Heart right ventricle (tissue), 16 donors: ENCODE measurements around the gene CHERP. TPM values are rescaled to one million over a fixed set of nuclear protein-coding genes. Genes with fewer than 3 reads are reported as not detected.
A peak's percentile ranks its signal among the peaks of the same experiment; 100 is the strongest.

ENCODE experiments used
- ATAC-seq, 8 donors: fragments of 200-7000 bp; cut with Tn5 transposase; one replicate each; pipeline ENCODE4 v1.9.1; 2020; ENCODE audit warnings: mild to moderate bottlenecking in 8 of 8, moderate library complexity in 8 of 8, moderate number of reproducible peaks in 1 of 8
- DNase-seq, 2 donors: peaks; one replicate each; pipeline ENCODE4 v3.0.0-alpha.2; 2020
- H3K27ac ChIP-seq, 10 donors: fragments of 200-600 bp; sonication (generic) in 2 of 10; one replicate each; pipeline versions ENCODE4 v1.5.0 to v1.8.0; 2020 to 2022; ENCODE audit warnings: mild to moderate bottlenecking in 3 of 10
- H3K27me3 ChIP-seq, 7 donors: fragments of 200-600 bp; one replicate each; pipeline ENCODE4 v1.8.0; 2021 to 2022; ENCODE audit warnings: mild to moderate bottlenecking in 2 of 7
- H3K36me3 ChIP-seq, 9 donors: fragments of 200-600 bp; sonication (generic) in 1 of 9; one replicate each; pipeline versions ENCODE4 v1.5.0 to v1.8.0; 2020 to 2022; ENCODE audit warnings: mild to moderate bottlenecking in 2 of 9
- H3K4me1 ChIP-seq, 9 donors: fragments of 200-600 bp; sonication (generic) in 1 of 9; one replicate each; pipeline versions ENCODE4 v1.5.0 to v1.8.0; 2020 to 2022; ENCODE audit warnings: mild to moderate bottlenecking in 4 of 9
- H3K4me3 ChIP-seq, 10 donors: fragments of 200-600 bp; sonication (generic) in 2 of 10; one replicate each; pipeline versions ENCODE4 v1.5.0 to v1.8.0; 2020 to 2022; ENCODE audit warnings: mild to moderate bottlenecking in 7 of 10, moderate library complexity in 2 of 10
- H3K9me3 ChIP-seq, 11 donors: fragments of 200-600 bp in 10 of 11; sonication (generic) in 2 of 11; one replicate each; pipeline versions ENCODE4 v1.5.0 to v1.8.0; 2013 to 2022; ENCODE audit warnings: mild to moderate bottlenecking in 2 of 11, control low read depth in 1 of 11, moderate library complexity in 1 of 11
- CTCF ChIP-seq, 9 donors: fragments of 200-600 bp; sonication (generic) in 2 of 9; IDR thresholded peaks; one replicate each; pipeline versions ENCODE4 v1.5.0 to v1.8.0; 2021 to 2022; ENCODE audit warnings: antibody characterized with exemption in 9 of 9, mild to moderate bottlenecking in 5 of 9, moderate library complexity in 1 of 9
- WGBS, 2 donors: extraction: QIAGEN DNeasy Blood & Tissue Kit; methylation state at CpG; one replicate each; pipeline ENCODE4 v1.1.7; 2013; ENCODE audit warnings: inconsistent platforms in 1 of 2; 5-methylcytosine and 5-hydroxymethylcytosine counted together
- intact Hi-C, 10 donors: fragments of 100-400 bp; cut with DNase I; formaldehyde crosslinking; loops; one replicate each; pipeline versions ENCODE4 v1.11.1 to v1.14.2; 2022
- polyA plus RNA-seq, 2 donors: library from polyadenylated mRNA; stranded (reverse); fragments of 200-250 nt; gene quantifications; one replicate each; pipeline ENCODE4 v1.2.3, GENCODE V29; 2013
- total RNA-seq, 10 donors: library from RNA; stranded (reverse); fragmentation: NEBNext Ultra II Directional in 3 of 10; extraction: Animal tissue kit (Norgen Biotek cat#: 25700) in 3 of 10; gene quantifications; one replicate each; pipeline versions ENCODE4 v1.2.1 to v1.2.4, GENCODE V29; 2021 to 2023
- donor health status: Arrhythmogenic right ventricular cardiomyopathy.
- donor health status: ischemic (EF 13 %, LVEDD 7.1; RV severe dilation, severe dysfunction).
- donor health status: healthy with polysubstance abuse.
- donor health status: DM: no; HTN: yes; CAD: no.
- donor health status: DM: no; HTN: no; CAD: no.
- donor health status: ischemic (EF 25% LVEDD 6.9; RV normal size, moderate dysfunction).
- donor health status: ischemic (EF 25% LVEDD 5.7; RV mildly dilated, moderate dysfunction).
- donor health status: healthy.
- donor health status: DM: yes; HTN: yes; CAD: no.
- donor health status: Ischemic cardiomyopathy.
- donor health status: ischemic (EF 35%, LVEDD 5.7; RV mildly dilated, moderate dysfunction).
- donor health status: nonischemic (EF 11% LVEDD 7.7; RV severe dilation, severe dysfunction).
- donor health status: DM: yes; HTN: yes; CAD: no.
- donor health status: PGD.
- donor health status: ischemic (EF 29% LVEDD 5.4; RV normal size, mild dysfunction).
- donor health status: nonischemic (EF 23%, LVEDD 6.1; RV moderate dilation, normal function).

Gene CHERP
- total and polyA plus RNA-seq, 12 donors, result 11.3 to 26.6 (median 22.4) TPM

- Histone ChIP-seq H3K9me3 (no peaks in the 10 kb centered on the region), H3K27me3 (no peaks in the 10 kb centered on the region), H3K4me1 (peaks cover 14 to 58% (median 36%) of the 10 kb centered on the region in 9 donors), H3K36me3 (peaks cover 0 to 69% (median 26%) of the 10 kb centered on the region in 9 donors), H3K4me3 (peak within 1 kb of the TSS; percentile 63 to 97 (median 80)), H3K27ac (peak within 1 kb of the TSS; percentile 61 to 91 (median 86))
- TF ChIP-seq CTCF (IDR thresholded peaks at IDR 0.05), result no peak
- peak; percentile 96 to 99 (median 98) for ATAC-seq
- DNase-seq, result peak; percentile 94 to 96
- 1% methylated on average over 81 to 83 of the region's 83 CpGs for WGBS, 2 donors
- intact Hi-C loops, result loop anchor here (2.0 to 10.0 kb wide), 4 partner anchors 50 to 88 kb away; partner anchors contain the start of genes MED26 (in 9 of the 10), SMIM7 (in 1 of the 10) and TMEM38A (in 1 of the 10)
Observed at GRCh38 chr19:16572332-16573211, 30.3 kb upstream of the CHERP start, which contains the start of gene SLC35E1. Gene SLC35E1, minus strand, starts transcription at chr19:16572415. Its CDS starts 51 bp downstream, at chr19:16572364.

GRCh38 chr19:16571822-16572331 is 29.6 kb upstream of the CHERP start:
- DNase-seq, result peak in 1 of 2 donors; percentile 42
- TF ChIP-seq CTCF (IDR thresholded peaks at IDR 0.05), result peak in 1 of 9 donors; percentile 21
- intact Hi-C loops, result loop anchor here (2.0 to 10.0 kb wide), 4 partner anchors 50 to 89 kb away; partner anchors contain the start of genes MED26 (in 9 of the 10), SMIM7 (in 1 of the 10) and TMEM38A (in 1 of the 10)

GRCh38 chr19:16571283-16571682 is 29.0 kb upstream of the CHERP start:
- Histone ChIP-seq H3K9me3 (no peaks in the 10 kb centered on the region), H3K4me1 (peaks cover 14 to 54% (median 33%) of the 10 kb centered on the region in 9 donors), H3K27ac (peak overlapping the region in 8 of 10 donors; percentile 74 to 91 (median 84)), H3K4me3 (peak overlapping the region; percentile 30 to 97 (median 80)), H3K36me3 (peaks cover 0 to 69% (median 18%) of the 10 kb centered on the region in 9 donors), H3K27me3 (no peaks in the 10 kb centered on the region)
- WGBS, 2 donors, result 27 to 33% methylated on average over 6 of the region's 6 CpGs
- intact Hi-C loops, result loop anchor here (5.0 to 10.0 kb wide), 3 partner anchors 51 to 56 kb away; partner anchors contain the start of gene MED26 (in 9 of the 10)
- TF ChIP-seq CTCF (IDR thresholded peaks at IDR 0.05), result no peak
- no peak for DNase-seq
- no peak for ATAC-seq

More at GRCh38 chr19:16571822-16572331, 29.6 kb upstream of the CHERP start:
- Histone ChIP-seq H3K36me3 (peaks cover 0 to 69% (median 23%) of the 10 kb centered on the region in 9 donors), H3K4me1 (peaks cover 14 to 51% (median 35%) of the 10 kb centered on the region in 9 donors), H3K27me3 (no peaks in the 10 kb centered on the region), H3K27ac (peak overlapping the region; percentile 30 to 91 (median 80)), H3K4me3 (peak overlapping the region; percentile 30 to 97 (median 80)), H3K9me3 (no peaks in the 10 kb centered on the region)
- ATAC-seq, result peak in 1 of 8 donors; percentile 1
- 0 to 1% methylated on average over 57 to 75 of the region's 75 CpGs for WGBS, 2 donors
